HEK293 (cell line): ENCODE results near the gene SARM1.

Source experiments
- REST ChIP-seq: fragments of 450-650 bp; formaldehyde crosslinking; IDR thresholded peaks from 2 replicates; pipeline ENCODE4 v1.5.1; 2016; ENCODE audit warnings: missing biosample characterization, missing genetic modification characterization
- SALL2 ChIP-seq: fragments of 450-650 bp; formaldehyde crosslinking; IDR thresholded peaks from 2 replicates; pipeline ENCODE4 v1.5.0; 2017; ENCODE audit warnings: missing biosample characterization, mild to moderate bottlenecking, missing genetic modification characterization, borderline replicate concordance
- ZNF138 ChIP-seq: fragments of 450-650 bp; formaldehyde crosslinking; IDR thresholded peaks from 2 replicates; pipeline ENCODE4 v1.5.1; 2016; ENCODE audit warnings: missing biosample characterization, missing genetic modification characterization, borderline replicate concordance
- ZNF629 ChIP-seq: fragments of 450-650 bp; formaldehyde crosslinking; IDR thresholded peaks from 2 replicates; pipeline ENCODE4 v1.5.1; 2017; ENCODE audit warnings: missing biosample characterization, missing genetic modification characterization
- TF ChIP-seq, protein P1 (sequence below): fragments of 450-650 bp; formaldehyde crosslinking; IDR thresholded peaks from 2 replicates; pipeline ENCODE4 v1.5.1; 2016; ENCODE audit warnings: missing biosample characterization, missing genetic modification characterization

DNA sequence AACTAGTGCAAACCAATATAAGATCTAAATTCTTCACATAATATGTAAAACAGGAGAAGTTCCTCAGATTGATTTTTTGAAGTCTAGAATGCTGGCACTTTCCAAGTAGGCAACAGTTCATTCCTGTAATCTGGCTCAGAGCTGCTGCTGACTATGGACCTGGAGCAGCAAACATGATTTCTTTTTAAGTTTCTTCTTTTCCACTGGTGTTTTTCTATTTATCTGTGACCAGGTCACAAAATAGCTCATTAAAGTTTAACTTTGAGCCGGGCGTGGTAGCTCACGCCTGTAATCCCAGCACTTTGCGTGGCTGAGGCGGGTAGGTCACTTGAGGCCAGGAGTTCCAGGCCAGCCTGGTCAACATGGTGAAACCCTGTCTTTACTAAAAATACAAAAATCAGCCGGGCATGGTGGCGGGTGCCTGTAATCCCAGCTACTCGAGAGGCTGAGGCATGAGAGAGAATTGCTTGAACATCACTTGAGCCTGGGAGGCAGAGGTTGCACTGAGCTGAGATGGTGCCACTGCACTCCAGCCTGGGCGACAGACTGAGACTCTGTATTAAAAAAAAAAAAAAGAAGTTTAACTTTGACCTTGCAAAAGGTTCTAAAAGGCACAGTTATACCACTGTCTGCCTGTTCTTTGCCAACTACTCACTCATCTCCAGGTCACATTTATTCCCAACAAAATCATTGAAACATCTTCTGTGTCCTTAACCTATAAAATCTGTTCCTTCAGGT lies 72.6 kb downstream of the SARM1 start:
- no peak for TF ChIP-seq ZNF138 (tag by site-specific recombination)
- TF ChIP-seq SALL2 (tag by site-specific recombination), result no peak
- no peak for TF ChIP-seq REST (tag by site-specific recombination)
- TF ChIP-seq, protein P1, sequence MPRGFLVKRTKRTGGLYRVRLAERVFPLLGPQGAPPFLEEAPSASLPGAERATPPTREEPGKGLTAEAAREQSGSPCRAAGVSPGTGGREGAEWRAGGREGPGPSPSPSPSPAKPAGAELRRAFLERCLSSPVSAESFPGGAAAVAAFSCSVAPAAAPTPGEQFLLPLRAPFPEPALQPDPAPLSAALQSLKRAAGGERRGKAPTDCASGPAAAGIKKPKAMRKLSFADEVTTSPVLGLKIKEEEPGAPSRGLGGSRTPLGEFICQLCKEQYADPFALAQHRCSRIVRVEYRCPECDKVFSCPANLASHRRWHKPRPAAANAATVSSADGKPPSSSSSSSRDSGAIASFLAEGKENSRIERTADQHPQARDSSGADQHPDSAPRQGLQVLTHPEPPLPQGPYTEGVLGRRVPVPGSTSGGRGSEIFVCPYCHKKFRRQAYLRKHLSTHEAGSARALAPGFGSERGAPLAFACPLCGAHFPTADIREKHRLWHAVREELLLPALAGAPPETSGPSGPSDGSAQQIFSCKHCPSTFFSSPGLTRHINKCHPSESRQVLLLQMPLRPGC, result no peak
- TF ChIP-seq ZNF629, result no peak
